Neural crest cell (in vitro differentiated cells): ENCODE results near the gene RASGEF1C. TPM values are rescaled to one million over a fixed set of nuclear protein-coding genes. Genes with fewer than 3 reads are reported as not detected.

Experiments
- DNase-seq: peaks from one replicate; pipeline ENCODE4 v3.0.0; 2021; ENCODE audit warnings: low read depth, mixed read lengths, low spot score
- H3K27ac Mint-ChIP-seq: one replicate; pipeline ENCODE4 v1.8.0; 2021; ENCODE audit warnings: mild to moderate bottlenecking, mixed read lengths; ENCODE audit not compliant: unreplicated experiment
- H3K27me3 Mint-ChIP-seq: 2 replicates; pipeline ENCODE4 v1.8.0; 2021; ENCODE audit warnings: low read depth, mild to moderate bottlenecking, mixed read lengths
- H3K36me3 Mint-ChIP-seq: 2 replicates; pipeline ENCODE4 v1.8.0; 2021; ENCODE audit warnings: low read depth, mild to moderate bottlenecking, mixed read lengths
- H3K4me1 Mint-ChIP-seq: 2 replicates; pipeline ENCODE4 v1.8.0; 2021; ENCODE audit warnings: mixed read lengths
- H3K4me3 Mint-ChIP-seq: one replicate; pipeline ENCODE4 v1.8.0; 2021; ENCODE audit warnings: mild to moderate bottlenecking, mixed read lengths
- H3K9me3 Mint-ChIP-seq: 2 replicates; pipeline ENCODE4 v1.8.0; 2021; ENCODE audit warnings: mixed read lengths
- CTCF ChIP-seq: fragments of 200-600 bp; sonication (generic); conservative IDR thresholded peaks from 2 replicates; pipeline ENCODE4 v1.5.0; 2021; ENCODE audit warnings: antibody characterized with exemption, mild to moderate bottlenecking
- total RNA-seq: library from RNA; stranded (reverse); gene quantifications from 2 replicates; pipeline ENCODE4 v1.2.1, GENCODE V29; 2021

The RASGEF1C gene
- total RNA-seq, 1 donor from 2014 or later, result 1.7 TPM

- Mint-ChIP-seq H3K36me3 (peaks cover 8% of the 10 kb centered on the region), H3K27ac (no peak overlapping the region), H3K27me3 (no peaks in the 10 kb centered on the region), H3K4me1 (no peaks in the 10 kb centered on the region), H3K4me3 (no peak overlapping the region), H3K9me3 (peaks cover 10% of the 10 kb centered on the region)
- no peak for TF ChIP-seq CTCF
- DNase-seq, result no peak
Observed at GRCh38 chr5:180104168-180104530, 104.9 kb downstream of the RASGEF1C start.

GRCh38 chr5:180103487-180104167, 105.4 kb downstream of the RASGEF1C start:
- DNase-seq, result no peak
- Mint-ChIP-seq H3K27me3 (no peaks in the 10 kb centered on the region), H3K9me3 (peaks cover 10% of the 10 kb centered on the region), H3K27ac (no peak overlapping the region), H3K36me3 (peaks cover 7% of the 10 kb centered on the region), H3K4me1 (no peaks in the 10 kb centered on the region), H3K4me3 (no peak overlapping the region)
- no peak for TF ChIP-seq CTCF

DNA sequence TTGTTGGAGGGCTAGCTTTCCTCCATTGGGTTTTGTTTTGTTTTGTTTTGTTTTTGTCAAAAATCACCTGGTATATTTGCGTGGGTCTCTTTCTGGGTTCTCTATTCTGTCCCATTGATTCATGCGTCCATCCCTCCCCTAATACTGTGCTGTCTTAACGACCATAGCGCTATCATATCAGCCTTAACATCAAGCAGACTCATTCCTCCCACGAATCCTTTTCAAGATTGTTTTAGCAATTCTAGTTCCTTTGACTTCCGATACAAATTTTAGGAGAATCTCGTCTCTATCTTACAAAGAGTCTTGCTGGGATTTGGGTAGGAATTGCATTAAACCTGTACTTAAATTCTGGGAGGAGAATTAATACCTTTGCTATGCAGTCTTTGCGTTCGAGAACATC, 106.4 kb downstream of the RASGEF1C start:
- H3K4me3 Mint-ChIP-seq, result no peak overlapping the region
- H3K4me1 Mint-ChIP-seq, result no peaks in the 10 kb centered on the region
- DNase-seq, result no peak
- no peak for TF ChIP-seq CTCF
- H3K36me3 Mint-ChIP-seq, result peaks cover 4% of the 10 kb centered on the region
- peaks cover 7% of the 10 kb centered on the region for H3K9me3 Mint-ChIP-seq
- no peaks in the 10 kb centered on the region for H3K27me3 Mint-ChIP-seq
- H3K27ac Mint-ChIP-seq, result no peak overlapping the region

DNA sequence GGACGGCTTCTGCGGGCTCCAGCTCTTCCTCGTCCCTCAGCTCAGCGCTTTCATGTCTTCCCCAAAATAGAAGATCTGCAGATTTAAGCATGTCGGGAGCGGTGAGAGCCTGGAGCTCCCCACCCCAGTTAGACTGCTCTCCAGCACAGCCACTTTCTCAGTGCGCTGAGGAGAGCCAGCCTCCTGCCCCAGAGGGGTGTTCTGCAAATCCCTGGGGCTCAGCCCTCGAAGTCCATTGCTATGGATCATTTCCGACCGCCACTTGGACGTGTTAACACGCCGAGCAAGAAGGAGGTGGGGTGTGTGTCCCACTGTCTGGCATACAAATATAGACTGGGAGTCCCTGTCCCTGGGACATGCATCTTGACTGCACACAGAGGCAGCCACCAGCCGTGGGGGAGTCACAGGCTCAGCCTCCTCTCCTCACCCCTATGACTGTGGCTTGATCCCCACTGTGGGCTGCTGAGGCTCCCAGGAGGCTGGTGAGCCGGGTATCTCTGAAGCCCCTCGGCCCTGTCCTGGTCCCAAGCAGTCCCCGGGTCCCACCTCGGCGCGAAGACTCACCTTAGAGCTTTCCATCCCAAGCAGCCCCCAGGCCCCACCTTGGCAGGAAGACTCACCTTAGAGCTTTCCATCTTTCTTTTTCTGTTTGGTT, 107.4 kb downstream of the RASGEF1C start:
- H3K4me3 Mint-ChIP-seq, result no peak overlapping the region
- DNase-seq, result no peak
- no peak overlapping the region for H3K27ac Mint-ChIP-seq
- no peaks in the 10 kb centered on the region for H3K27me3 Mint-ChIP-seq
- no peak for TF ChIP-seq CTCF
- H3K4me1 Mint-ChIP-seq, result no peaks in the 10 kb centered on the region
- peaks cover 5% of the 10 kb centered on the region for H3K9me3 Mint-ChIP-seq
- H3K36me3 Mint-ChIP-seq, result peaks cover 3% of the 10 kb centered on the region

DNA sequence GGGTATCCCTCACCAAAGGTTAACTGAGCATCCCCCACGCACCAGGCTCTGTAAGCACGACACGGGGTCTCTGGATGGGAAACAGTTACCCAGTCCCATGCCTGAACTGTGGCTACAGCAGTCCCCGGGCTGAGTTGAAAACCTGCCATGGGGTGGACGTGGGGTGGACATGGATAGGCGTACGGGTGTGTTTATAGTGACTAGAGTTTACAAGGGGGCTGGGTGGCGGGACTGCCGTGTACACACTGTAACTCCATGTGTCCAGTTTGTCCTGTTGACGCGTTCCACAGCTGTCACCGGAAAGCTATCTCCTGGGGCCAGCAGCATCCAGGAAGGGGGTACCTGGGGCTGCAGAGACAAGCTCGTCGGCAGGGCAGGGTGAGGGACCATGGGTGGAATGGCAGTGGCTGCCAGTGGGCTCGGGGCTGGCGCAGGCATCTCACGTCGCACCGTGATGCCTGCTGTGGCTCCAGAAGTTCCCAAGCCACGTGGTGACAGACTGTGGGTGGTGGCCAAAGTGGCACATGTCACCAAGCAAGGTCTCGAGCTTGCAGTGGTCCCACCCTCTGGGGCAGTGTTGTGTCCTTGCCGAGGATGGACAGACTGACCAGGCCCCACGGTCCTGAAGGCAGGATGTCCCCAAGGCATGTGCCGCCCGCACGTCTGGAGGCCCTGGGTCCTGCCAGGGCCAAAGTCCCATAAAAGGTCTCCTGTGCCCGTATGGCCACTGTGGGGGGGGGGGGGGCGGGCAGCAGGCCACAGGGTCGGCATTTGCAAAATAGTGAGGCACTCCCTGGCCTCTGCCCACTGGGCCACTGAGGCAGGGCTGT, 108.2 kb downstream of the RASGEF1C start:
- H3K27ac Mint-ChIP-seq, result no peak overlapping the region
- H3K36me3 Mint-ChIP-seq, result no peaks in the 10 kb centered on the region
- H3K4me1 Mint-ChIP-seq, result no peaks in the 10 kb centered on the region
- no peak for TF ChIP-seq CTCF
- no peak overlapping the region for H3K4me3 Mint-ChIP-seq
- no peak for DNase-seq
- H3K27me3 Mint-ChIP-seq, result no peaks in the 10 kb centered on the region
- H3K9me3 Mint-ChIP-seq, result no peaks in the 10 kb centered on the region
